ENCODE results near the gene MICAL3.
"Not testable (repeated sequence)": the region's sequence is repeated elsewhere in the genome, so short reads cannot be mapped to it uniquely, and the experiment has no call there.

The MICAL3 gene

DNA sequence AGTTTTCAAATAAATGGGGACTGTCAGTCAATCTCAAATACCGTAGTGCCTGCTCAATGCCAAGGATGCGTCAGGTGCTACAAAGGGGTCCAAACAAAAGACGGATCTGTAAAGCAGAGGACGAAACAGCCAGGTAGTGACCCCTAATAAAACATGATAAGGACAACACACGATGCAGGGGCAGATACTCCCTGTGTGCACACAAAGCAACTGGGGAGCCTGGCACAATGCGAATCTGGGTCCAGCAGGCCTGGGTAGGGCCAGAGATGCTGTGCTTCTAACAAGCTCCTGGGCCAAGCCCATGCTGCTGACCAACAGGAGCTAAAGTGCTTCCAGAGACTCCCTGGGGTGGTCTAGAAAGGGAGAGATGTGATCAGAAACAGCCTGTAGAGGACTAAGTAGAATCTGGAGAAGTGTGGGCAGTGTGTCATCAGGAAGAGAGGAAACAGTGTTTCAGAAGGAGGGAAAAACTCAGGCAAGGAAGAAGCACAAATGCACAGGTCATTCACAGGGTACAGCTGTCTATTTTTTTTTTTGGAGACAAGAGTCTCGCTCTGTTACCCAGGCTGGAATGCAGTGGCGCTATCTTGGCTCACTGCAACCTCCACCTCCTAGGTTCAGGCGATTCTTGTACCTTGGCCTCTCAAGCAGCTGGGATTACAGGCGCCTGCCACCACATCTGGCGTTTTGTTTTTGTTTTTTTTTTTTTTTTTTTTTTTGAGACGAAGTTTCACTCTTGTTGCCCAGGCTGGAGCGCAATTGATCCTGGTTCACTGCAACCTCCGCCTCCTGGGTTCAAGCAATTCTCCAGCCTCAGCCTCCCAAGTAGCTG, 74.5 kb downstream of the MICAL3 start:
- no peak for DNase-seq

DNA sequence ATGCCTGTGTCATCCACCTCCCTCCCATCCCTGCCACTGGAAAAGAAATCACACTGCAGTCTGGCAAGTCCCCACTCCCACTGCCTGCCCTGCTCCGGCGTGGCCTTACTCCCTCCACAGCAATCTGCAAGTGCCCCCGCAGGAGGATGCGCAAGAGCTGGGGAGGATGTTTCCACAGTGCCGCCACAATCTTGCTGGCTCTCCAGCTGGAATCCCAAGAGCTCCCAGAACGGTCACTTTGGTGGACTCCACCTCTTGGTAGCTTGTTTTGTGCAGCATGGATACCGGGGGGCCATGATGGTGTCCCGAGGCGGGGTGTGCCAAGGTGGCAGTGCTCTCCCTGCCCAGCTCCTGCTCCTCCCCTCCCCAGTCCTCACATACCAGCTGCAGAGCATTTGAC, 76.3 kb downstream of the MICAL3 start:
- no peak for DNase-seq

DNA sequence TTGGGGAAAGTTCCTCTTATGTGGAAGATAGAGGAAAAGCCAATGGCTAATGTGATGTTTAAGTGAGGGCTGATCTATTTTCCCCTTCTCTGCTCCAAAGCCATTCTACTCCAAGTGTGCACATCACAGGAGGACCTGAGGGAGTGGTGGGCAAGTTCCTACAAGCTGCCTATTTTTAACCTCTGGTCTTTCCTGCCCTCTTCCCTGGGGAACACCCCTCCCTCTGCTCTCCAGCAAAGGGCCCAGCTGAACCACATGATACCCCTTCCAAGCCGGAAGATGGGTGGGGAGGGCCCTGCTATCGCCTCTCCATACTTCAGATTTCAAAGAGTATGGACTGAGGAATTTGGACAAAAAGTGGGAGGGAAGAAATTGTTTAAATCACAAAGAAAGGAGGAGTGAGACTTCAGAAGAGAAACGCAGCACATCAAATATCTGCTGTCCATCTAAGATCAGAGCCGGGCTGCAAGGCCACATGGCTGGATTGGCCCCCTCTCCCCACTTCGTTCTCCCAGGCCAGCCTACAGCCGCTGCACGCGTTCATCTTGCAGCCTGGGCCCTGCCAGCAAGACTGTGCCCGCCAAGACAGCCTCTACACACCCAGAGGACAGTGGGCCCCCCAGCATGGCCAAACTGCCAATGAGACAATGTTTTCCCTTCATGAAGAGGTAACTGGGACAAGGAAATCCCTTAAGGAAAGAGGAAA, 77.5 kb downstream of the MICAL3 start:
- DNase-seq: no peak

DNA sequence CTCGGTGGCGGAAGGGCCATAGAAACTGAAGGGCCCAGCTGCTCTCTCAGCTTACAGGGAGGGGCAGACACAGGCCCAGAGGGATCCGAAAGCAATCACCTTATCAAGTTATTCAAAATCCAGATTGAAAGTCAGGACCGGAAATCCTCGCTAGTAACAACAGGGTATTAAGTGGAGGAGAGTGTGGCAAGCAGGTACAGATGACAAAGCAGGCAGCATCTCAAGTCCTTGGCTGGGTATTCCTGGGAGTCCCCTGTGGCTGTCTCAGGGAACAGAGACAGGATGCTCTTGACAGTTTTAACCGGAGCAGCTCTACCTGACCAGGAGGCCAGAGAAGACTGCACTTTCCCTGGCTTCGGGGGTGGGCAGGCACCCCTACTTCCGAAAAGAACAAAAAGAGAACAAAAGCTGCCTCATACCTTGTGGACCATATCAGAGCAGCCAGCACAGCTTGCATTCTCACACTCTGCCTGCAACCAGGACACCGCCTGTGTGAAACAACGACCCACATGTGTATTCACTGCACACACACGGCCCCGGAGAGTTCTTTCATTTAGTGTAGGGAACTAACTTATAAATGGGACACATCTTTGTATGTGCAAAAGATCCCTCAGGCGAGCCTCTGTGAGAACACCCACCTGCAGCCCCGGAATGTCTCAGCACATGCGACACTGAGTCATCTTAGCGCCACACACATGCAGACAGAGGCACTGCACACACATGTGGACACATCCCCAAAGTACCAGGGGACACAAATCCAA, 78.3 kb downstream of the MICAL3 start:
- DNase-seq: no peak

- no peak for DNase-seq
These were observed 79.0 kb downstream of the MICAL3 start for GRCh38 chr22:17945156-17945887.

DNA sequence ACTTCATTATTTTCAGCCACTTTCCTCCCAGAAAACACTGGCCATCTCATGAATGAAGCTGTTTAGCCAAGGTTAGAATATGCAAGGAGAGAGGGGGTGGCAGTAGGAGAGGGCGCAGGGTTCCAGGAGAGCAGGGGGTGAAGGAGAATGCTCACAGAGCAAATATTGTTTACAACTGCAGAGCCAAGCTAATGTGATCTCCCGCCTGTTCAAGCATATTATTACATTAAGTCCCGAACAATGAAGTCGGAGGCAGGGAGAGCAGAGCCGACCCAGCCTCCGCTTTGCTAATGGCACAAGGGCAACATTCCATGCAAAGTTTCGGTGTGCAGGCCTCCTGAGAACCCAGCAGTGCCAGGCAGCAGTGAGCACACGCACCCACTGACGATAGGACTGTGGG, 80.1 kb downstream of the MICAL3 start:
- no peak for DNase-seq

GRCh38 chr22:17943533-17944249, 80.7 kb downstream of the MICAL3 start:
- no peak for DNase-seq

DNA sequence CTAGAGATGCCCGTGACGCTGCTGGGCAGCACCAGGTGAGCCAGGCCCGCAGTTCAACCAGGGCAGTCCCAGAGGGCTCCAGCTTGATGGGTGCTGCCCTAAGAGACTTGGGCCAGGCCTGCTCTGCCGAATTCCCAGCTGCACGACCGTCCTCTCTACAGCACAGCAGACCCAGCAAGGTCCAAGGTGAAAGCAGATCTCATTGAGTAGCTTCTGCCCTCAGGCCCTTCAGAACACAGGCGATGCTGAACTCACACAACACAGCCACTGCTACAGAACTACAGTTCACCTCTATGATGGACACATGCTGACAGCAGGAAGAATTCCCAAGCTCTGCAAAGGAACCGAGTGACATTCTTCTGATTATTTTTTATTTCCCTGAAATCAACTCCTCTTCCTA, 81.6 kb downstream of the MICAL3 start:
- DNase-seq: no peak

GRCh38 chr22:17941471-17942406, 82.6 kb downstream of the MICAL3 start:
- DNase-seq: no peak

DNA sequence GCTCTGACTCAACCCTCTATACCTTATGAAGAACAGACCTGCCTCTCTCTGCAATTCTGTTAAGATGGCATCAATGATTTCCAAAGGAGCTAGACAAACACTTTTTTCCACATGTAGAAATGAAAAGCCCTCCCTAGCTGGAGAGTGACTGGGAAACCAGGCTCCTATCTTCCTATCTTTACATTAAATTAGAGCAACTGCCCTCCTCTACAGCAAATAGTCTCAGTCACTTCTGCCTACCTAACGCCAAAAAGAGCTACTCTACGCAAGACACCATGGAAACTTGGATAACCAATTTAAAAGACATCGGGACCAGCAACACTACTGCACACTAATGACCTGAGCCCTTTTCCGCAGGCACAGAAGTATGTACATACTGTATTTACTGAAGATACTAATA, 84.8 kb downstream of the MICAL3 start:
- no peak for DNase-seq

DNA sequence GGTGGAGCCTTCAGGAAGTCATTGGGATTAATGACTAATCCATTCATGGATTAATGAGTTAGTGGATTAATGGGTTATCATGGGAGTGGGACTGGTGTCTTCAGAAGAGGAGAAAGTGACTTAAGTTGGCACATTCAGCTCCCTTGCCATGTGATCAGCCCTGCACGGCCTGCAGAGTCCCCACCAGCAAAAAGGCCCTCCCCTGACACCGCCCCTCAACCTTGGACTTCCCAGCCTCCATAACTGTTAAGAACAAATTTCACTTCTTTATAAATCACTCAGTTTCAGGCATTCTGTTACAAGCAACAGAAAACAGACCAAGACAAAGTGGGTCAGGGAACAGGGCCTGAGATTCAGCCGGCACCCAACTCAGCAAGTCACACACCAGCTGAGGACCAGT, 85.3 kb downstream of the MICAL3 start:
- no peak for DNase-seq

DNA sequence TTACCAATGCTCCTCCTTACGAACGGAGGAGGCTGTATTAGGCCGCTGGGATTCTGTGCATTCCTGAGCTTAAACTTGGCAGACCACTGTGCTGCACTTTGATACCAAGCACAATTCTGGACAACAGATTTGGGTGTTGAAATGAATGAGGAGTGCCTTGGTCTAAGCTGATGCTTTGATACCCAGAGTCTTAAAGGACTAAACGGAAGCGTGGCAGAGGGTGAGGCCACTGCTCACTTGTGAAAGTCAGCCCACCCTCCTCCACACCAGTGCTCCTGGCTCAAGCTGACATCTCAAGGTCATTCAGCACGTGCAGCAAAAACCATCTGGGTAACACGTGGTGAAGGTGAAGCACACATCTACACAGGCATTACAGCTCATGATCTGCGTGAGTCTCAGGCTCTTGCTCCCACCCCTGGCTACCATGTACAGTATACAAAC, 85.9 kb downstream of the MICAL3 start:
- DNase-seq: no peak

DNA sequence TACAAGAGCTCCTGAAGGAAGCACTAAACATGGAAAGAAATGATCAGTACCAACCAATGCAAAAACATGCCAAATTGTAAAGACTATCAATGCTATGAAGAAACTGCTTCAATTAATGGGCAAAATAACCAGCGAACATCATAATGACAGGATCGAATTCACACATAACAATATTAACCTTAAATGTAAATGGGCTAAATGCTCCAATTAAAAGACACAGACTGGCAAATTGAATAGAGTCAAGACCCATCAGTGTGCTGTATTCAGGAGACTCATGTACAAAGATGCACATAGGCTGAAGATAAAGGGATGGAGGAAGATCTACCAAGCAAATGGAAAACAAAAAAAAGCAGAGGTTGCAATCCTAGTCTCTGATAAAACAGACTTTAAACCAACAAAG, 91.9 kb downstream of the MICAL3 start:
- DNase-seq: not testable (repeated sequence)

DNA sequence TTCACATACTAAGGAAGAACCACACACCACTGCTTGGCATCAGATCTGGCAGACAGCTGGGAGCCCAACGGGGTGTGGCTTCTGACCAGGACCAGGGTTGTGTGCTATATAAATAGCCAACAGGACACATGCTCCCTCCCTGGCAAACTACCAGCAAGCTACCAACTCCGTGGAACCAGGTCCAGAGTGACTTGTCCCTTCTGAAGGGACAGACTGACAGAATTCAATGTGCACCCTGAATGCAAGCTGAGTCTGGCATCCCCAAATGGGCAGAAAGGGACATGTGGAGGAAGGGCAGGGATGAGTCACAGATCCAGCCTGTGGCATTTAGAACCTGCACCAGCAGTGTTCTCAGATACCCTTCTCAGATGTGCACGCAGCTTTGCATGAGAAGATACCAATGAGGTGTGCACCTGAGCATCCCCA, 92.9 kb downstream of the MICAL3 start:
- DNase-seq: peak; percentile 34

- no peak for DNase-seq
These were observed 93.7 kb downstream of the MICAL3 start for GRCh38 chr22:17930455-17931313.

GRCh38 chr22:17929909-17930308, 94.5 kb downstream of the MICAL3 start:
- DNase-seq: no peak

- DNase-seq: no peak
These were observed 96.0 kb downstream of the MICAL3 start for GRCh38 chr22:17928391-17928790.

GRCh38 chr22:17927062-17927461, 97.3 kb downstream of the MICAL3 start:
- no peak for DNase-seq

GRCh38 chr22:17926516-17926915, 97.8 kb downstream of the MICAL3 start:
- DNase-seq: no peak

- no peak for DNase-seq
These were observed 98.9 kb downstream of the MICAL3 start for GRCh38 chr22:17925431-17925841.

All from EL (cell line).